GM19397 (cell line): ENCODE measurements around the gene NUDT8.
"Not testable (repeated sequence)": the region's sequence is repeated elsewhere in the genome, so short reads cannot be mapped to it uniquely, and the experiment has no call there.

ENCODE experiments used
- ATAC-seq: cut with Tn5 transposase; IDR thresholded peaks from one replicate; pipeline ENCODE4 v1.9.1; 2021; ENCODE audit warnings: mild to moderate bottlenecking, moderate library complexity; ENCODE audit not compliant: unreplicated experiment

The NUDT8 gene

GRCh38 chr11:67644042-67644441 is 14.3 kb upstream of the NUDT8 start:
- no peak for ATAC-seq

- ATAC-seq = no peak
Observed at GRCh38 chr11:67642173-67643120, 12.7 kb upstream of the NUDT8 start.

GRCh38 chr11:67641338-67642172 is 11.8 kb upstream of the NUDT8 start:
- ATAC-seq = no peak

- ATAC-seq = no peak
Observed at GRCh38 chr11:67640758-67641337, 11.1 kb upstream of the NUDT8 start.

GRCh38 chr11:67640021-67640757 is 10.5 kb upstream of the NUDT8 start:
- ATAC-seq = no peak

- no peak for ATAC-seq
Observed at GRCh38 chr11:67639438-67639859, 9.7 kb upstream of the NUDT8 start, which contains the start of gene TBX10. TSS of gene TBX10 (minus strand) at chr11:67639763. CDS start at chr11:67639472, 291 bp downstream.

GRCh38 chr11:67638535-67639437 is 9.0 kb upstream of the NUDT8 start:
- ATAC-seq = no peak

- ATAC-seq = not testable (repeated sequence)
Observed at GRCh38 chr11:67637441-67637840, 7.7 kb upstream of the NUDT8 start.

- no peak for ATAC-seq
Observed at GRCh38 chr11:67636962-67637361, 7.2 kb upstream of the NUDT8 start.

GRCh38 chr11:67635231-67635521 is 5.4 kb upstream of the NUDT8 start:
- no peak for ATAC-seq

GRCh38 chr11:67634366-67635230 is 4.9 kb upstream of the NUDT8 start:
- no peak for ATAC-seq

- ATAC-seq = no peak
Observed at GRCh38 chr11:67633758-67634365, 4.1 kb upstream of the NUDT8 start.

- no peak for ATAC-seq
Observed at GRCh38 chr11:67632982-67633755, 3.4 kb upstream of the NUDT8 start.

- ATAC-seq = no peak
Observed at GRCh38 chr11:67632175-67632981, 2.6 kb upstream of the NUDT8 start.

GRCh38 chr11:67631853-67632174 is 2.1 kb upstream of the NUDT8 start:
- ATAC-seq = no peak

- no peak for ATAC-seq
Observed at GRCh38 chr11:67631411-67631810, 1.7 kb upstream of the NUDT8 start.

GRCh38 chr11:67630943-67631331 is 1.2 kb upstream of the NUDT8 start:
- no peak for ATAC-seq
